SU-DHL-6 (cell line): ENCODE results near the gene ID1.

ENCODE experiments used
- EZH2phosphoT487 ChIP-seq: fragments of 200-600 bp; sonication (generic), shearing (Covaris generic); conservative IDR thresholded peaks from 2 replicates; pipeline ENCODE4 v1.6.1; 2018; ENCODE audit warnings: mild to moderate bottlenecking, antibody characterized with exemption, low read length, moderate library complexity, mixed read lengths
- TF ChIP-seq, protein P1 (sequence below): fragments of 200-600 bp; sonication (generic); IDR thresholded peaks from one replicate; pipeline ENCODE4 v1.5.1; 2017; ENCODE audit warnings: antibody characterized with exemption, mild to moderate bottlenecking, low read length, moderate library complexity; ENCODE audit not compliant: insufficient read depth, poor library complexity, severe bottlenecking

DNA sequence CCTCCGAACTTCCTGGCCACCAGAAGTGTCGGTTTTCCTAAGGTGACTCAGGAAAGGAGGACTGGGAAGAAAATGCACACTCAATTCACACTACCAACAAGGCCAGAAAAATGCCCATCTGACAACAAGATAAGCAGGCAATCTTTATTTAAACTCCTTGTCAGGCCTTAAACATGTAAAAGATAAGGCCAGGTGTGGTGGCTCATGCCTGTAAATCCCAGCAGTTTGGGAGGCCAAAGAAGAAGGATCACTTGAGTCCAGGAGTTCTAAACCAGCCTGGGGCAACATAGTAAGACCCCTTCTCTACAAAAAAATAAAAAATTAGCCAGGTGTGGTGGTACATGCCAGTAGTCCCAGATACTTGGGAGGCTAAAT lies 7.6 kb upstream of the ID1 start:
- no peak for TF ChIP-seq EZH2phosphoT487
- TF ChIP-seq, protein P1, sequence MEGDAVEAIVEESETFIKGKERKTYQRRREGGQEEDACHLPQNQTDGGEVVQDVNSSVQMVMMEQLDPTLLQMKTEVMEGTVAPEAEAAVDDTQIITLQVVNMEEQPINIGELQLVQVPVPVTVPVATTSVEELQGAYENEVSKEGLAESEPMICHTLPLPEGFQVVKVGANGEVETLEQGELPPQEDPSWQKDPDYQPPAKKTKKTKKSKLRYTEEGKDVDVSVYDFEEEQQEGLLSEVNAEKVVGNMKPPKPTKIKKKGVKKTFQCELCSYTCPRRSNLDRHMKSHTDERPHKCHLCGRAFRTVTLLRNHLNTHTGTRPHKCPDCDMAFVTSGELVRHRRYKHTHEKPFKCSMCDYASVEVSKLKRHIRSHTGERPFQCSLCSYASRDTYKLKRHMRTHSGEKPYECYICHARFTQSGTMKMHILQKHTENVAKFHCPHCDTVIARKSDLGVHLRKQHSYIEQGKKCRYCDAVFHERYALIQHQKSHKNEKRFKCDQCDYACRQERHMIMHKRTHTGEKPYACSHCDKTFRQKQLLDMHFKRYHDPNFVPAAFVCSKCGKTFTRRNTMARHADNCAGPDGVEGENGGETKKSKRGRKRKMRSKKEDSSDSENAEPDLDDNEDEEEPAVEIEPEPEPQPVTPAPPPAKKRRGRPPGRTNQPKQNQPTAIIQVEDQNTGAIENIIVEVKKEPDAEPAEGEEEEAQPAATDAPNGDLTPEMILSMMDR: no peak
